ENCODE measurements around the gene SELENOW.

- TF ChIP-seq ATF3 (IDR thresholded peaks at IDR 0.05) (no peak), CTCF (IDR thresholded peaks at IDR 0.05; ENCODE audit: low read depth, low read length, missing input control) (no peak), TAF1 (conservative IDR thresholded peaks at IDR 0.05) (no peak), FOXA2 (IDR thresholded peaks at IDR 0.05) (no peak), RAD21 (IDR thresholded peaks at IDR 0.05) (no peak), YY1 (IDR thresholded peaks at IDR 0.05) (no peak), HNF4A (conservative IDR thresholded peaks at IDR 0.05) (no peak)
Measured at GRCh38 chr19:47729468-47729798, 49.1 kb upstream of the SELENOW start.
